IMR-90 (cell line): ENCODE data around the gene GLB1L. TPM values are rescaled to one million over a fixed set of nuclear protein-coding genes. Genes with fewer than 3 reads are reported as not detected.
A peak's percentile ranks its signal among the peaks of the same experiment; 100 is the strongest.

Source experiments
- ATAC-seq: fragments of 200-7000 bp; cut with Tn5 transposase; 2 replicates; pipeline ENCODE4 v1.9.1; 2020; ENCODE audit warnings: low read depth, mild to moderate bottlenecking, moderate library complexity
- BruUV-seq: library from RNA; stranded (reverse); fragments of 400-500 nt; replicated peaks from 2 replicates; lab custom pipeline; 2021; lab: Mats Ljungman, UMichigan
- CTCF ChIA-PET: fragments of 300-600 bp; formaldehyde crosslinking; extraction: SDS; loops from one replicate; lab custom pipeline; 2021; ENCODE audit warnings: antibody characterized with exemption; lab: Yijun Ruan, JAX
- POLR2A ChIA-PET: fragments of 300-600 bp; sonication (Branson Sonifier 250); formaldehyde crosslinking; loops from one replicate; lab custom pipeline; 2022; ENCODE audit warnings: antibody characterized with exemption; ENCODE audit not compliant: unreplicated experiment; lab: Charles Lee
- DNase-seq: peaks from one replicate; pipeline ENCODE4 v3.0.0; 2013
- H2AFZ ChIP-seq: replicated peaks from 2 replicates; pipeline ENCODE3; 2013; ENCODE audit warnings: low read length, mild to moderate bottlenecking; ENCODE audit not compliant: poor library complexity
- H2AK5ac ChIP-seq: 2 replicates; pipeline ENCODE4 v1.6.1; 2013; ENCODE audit warnings: low read depth, low read length, inconsistent platforms
- H2AK9ac ChIP-seq: replicated peaks from 2 replicates; pipeline ENCODE3; 2013; ENCODE audit warnings: mild to moderate bottlenecking, low read depth, low read length, moderate library complexity; ENCODE audit not compliant: poor library complexity
- H2BK120ac ChIP-seq: 2 replicates; pipeline ENCODE4 v1.6.1; 2013; ENCODE audit warnings: low read depth, low read length, inconsistent platforms
- H2BK15ac ChIP-seq: 3 replicates; pipeline ENCODE4 v1.6.1; 2013; ENCODE audit warnings: low read depth, low read length, inconsistent platforms
- H2BK20ac ChIP-seq: 2 replicates; pipeline ENCODE4 v1.6.1; 2013; ENCODE audit warnings: low read depth, mild to moderate bottlenecking, inconsistent platforms, low read length, moderate library complexity
- H2BK5ac ChIP-seq: 2 replicates; pipeline ENCODE4 v1.6.1; 2013; ENCODE audit warnings: mild to moderate bottlenecking, low read depth, low read length, inconsistent platforms; ENCODE audit not compliant: poor library complexity, severe bottlenecking
- H3K14ac ChIP-seq: replicated peaks from 2 replicates; pipeline ENCODE4 v1.6.1; 2013; ENCODE audit warnings: low read depth, low read length, inconsistent platforms
- H3K18ac ChIP-seq: 2 replicates; pipeline ENCODE4 v1.6.1; 2013; ENCODE audit warnings: low read depth, low read length, control low read depth
- H3K23ac ChIP-seq: 2 replicates; pipeline ENCODE4 v1.6.1; 2013; ENCODE audit warnings: low read depth, low read length, inconsistent platforms
- H3K27ac ChIP-seq: 2 replicates; pipeline ENCODE4 v1.5.1; 2013; ENCODE audit warnings: mild to moderate bottlenecking, control low read depth, low read length; ENCODE audit not compliant: insufficient read depth
- H3K27me3 ChIP-seq: 2 replicates; pipeline ENCODE4 v1.6.1; 2013; ENCODE audit warnings: low read length; ENCODE audit not compliant: control insufficient read depth, insufficient read depth
- H3K36me3 ChIP-seq: 2 replicates; pipeline ENCODE4 v1.6.1; 2013; ENCODE audit warnings: low read length, mixed read lengths; ENCODE audit not compliant: control insufficient read depth, insufficient read depth
- H3K4ac ChIP-seq: 2 replicates; pipeline ENCODE4 v1.6.1; 2013; ENCODE audit warnings: low read depth, low read length, inconsistent platforms
- H3K4me1 ChIP-seq: 2 replicates; pipeline ENCODE4 v1.6.1; 2013; ENCODE audit warnings: low read length, mixed read lengths; ENCODE audit not compliant: control insufficient read depth, insufficient read depth
- H3K4me2 ChIP-seq: 2 replicates; pipeline ENCODE4 v1.6.1; 2013; ENCODE audit warnings: low read depth, mild to moderate bottlenecking, control low read depth, low read length, moderate library complexity
- H3K4me3 ChIP-seq: 2 replicates; pipeline ENCODE4 v1.5.1; 2013; ENCODE audit warnings: low read depth, mild to moderate bottlenecking, control low read depth, low read length, moderate library complexity; ENCODE audit not compliant: insufficient read depth
- H3K56ac ChIP-seq: 2 replicates; pipeline ENCODE4 v1.6.1; 2013; ENCODE audit warnings: low read length, inconsistent platforms; ENCODE audit not compliant: insufficient read depth; ENCODE audit errors: extremely low read depth
- H3K79me1 ChIP-seq, 2 experiments: 2 replicates each; pipeline ENCODE4 v1.6.1; 2013; ENCODE audit warnings: low read length in 2 of 2, inconsistent platforms in 1 of 2, low read depth in 1 of 2
- H3K9ac ChIP-seq: 2 replicates; pipeline ENCODE4 v1.6.1; 2013; ENCODE audit warnings: low read depth, low read length, control low read depth
- H3K9me1 ChIP-seq: 2 replicates; pipeline ENCODE4 v1.6.1; 2013; ENCODE audit warnings: low read length, inconsistent platforms; ENCODE audit not compliant: insufficient read depth
- H3K9me3 ChIP-seq: 2 replicates; pipeline ENCODE4 v1.6.1; 2013; ENCODE audit warnings: low read length; ENCODE audit not compliant: control insufficient read depth, insufficient read depth
- H4K20me1 ChIP-seq: 2 replicates; pipeline ENCODE4 v1.6.1; 2013; ENCODE audit warnings: low read length, inconsistent platforms; ENCODE audit not compliant: insufficient read depth
- H4K5ac ChIP-seq: 2 replicates; pipeline ENCODE4 v1.6.1; 2013; ENCODE audit warnings: mild to moderate bottlenecking, low read depth, low read length, control low read depth
- H4K8ac ChIP-seq, 2 experiments: 2 replicates each; pipeline ENCODE4 v1.6.1; 2013; ENCODE audit warnings: low read depth in 2 of 2, low read length in 2 of 2, control low read depth in 1 of 2, inconsistent platforms in 1 of 2
- H4K91ac ChIP-seq: 2 replicates; pipeline ENCODE4 v1.6.1; 2013; ENCODE audit warnings: low read depth, low read length, inconsistent platforms; ENCODE audit not compliant: insufficient read depth
- CHD1 ChIP-seq: IDR thresholded peaks from 2 replicates; pipeline ENCODE4 v1.6.1; 2012; ENCODE audit warnings: low read depth, low read length, improper control_type of control experiment
- MAFK ChIP-seq: IDR thresholded peaks from 2 replicates; pipeline ENCODE4 v1.6.1; 2012; ENCODE audit warnings: low read depth, low read length, improper control_type of control experiment
- MAZ ChIP-seq: IDR thresholded peaks from 2 replicates; pipeline ENCODE4 v1.6.1; 2012; ENCODE audit warnings: low read depth, mild to moderate bottlenecking, low read length, improper control_type of control experiment, moderate library complexity, borderline replicate concordance
- NFE2L2 ChIP-seq: fragments of 150-350 bp; IDR thresholded peaks from 2 replicates; pipeline ENCODE4 v1.6.1; 2016; ENCODE audit warnings: low read depth, mild to moderate bottlenecking, low read length
- RAD21 ChIP-seq: IDR thresholded peaks from 2 replicates; pipeline ENCODE4 v1.6.1; 2012; ENCODE audit warnings: low read length, improper control_type of control experiment
- SMC3 ChIP-seq: fragments of 150-350 bp; IDR thresholded peaks from 2 replicates; pipeline ENCODE4 v1.6.1; 2016; ENCODE audit warnings: low read depth, mild to moderate bottlenecking, antibody characterized with exemption, low read length, moderate library complexity
- WGBS, 2 experiments: methylation state at CpG; one replicate each; pipeline versions ENCODE4 v1.1.5 to v1.1.7; 2013; ENCODE audit warnings: missing lambda C conversion rate in 2 of 2; ENCODE audit not compliant: insufficient read length in 1 of 2; ENCODE audit errors: extremely low coverage in 2 of 2; 5-methylcytosine and 5-hydroxymethylcytosine counted together
- dilution Hi-C: fragments of 300-500 bp; cut with HindIII; formaldehyde crosslinking; loops from one replicate; pipeline ENCODE4 v1.14.3; 2018; ENCODE audit warnings: low sequenced_read_pairs; ENCODE audit not compliant: unreplicated experiment
- in situ Hi-C: fragments of 300-500 bp; cut with MboI; formaldehyde crosslinking; loops from 3 replicates; pipeline ENCODE4 v1.14.3; 2019; ENCODE audit warnings: low sequenced_read_pairs, inconsistent platforms, mixed read lengths
- intact Hi-C: fragments of 100-400 bp; cut with micrococcal nuclease; formaldehyde crosslinking; loops from 2 replicates; pipeline ENCODE4 v1.10.0; 2022
- polyA plus RNA-seq, 3 experiments: library from polyadenylated mRNA; depleted of rRNA; stranded (reverse); fragments of >200 nt; gene quantifications; 2 replicates each; pipeline ENCODE4 v1.2.3, GENCODE V29; 2012; ENCODE audit warnings: low replicate concordance in 1 of 3
- total RNA-seq: library from RNA; depleted of rRNA; stranded (reverse); fragments of >200 nt; gene quantifications from 2 replicates; pipeline ENCODE4 v1.2.3, GENCODE V29; 2012
- TF ChIP-seq, protein P1 (sequence below): conservative IDR thresholded peaks from 2 replicates; pipeline ENCODE4 v1.5.1; 2012; ENCODE audit warnings: mild to moderate bottlenecking, low read depth, low read length, improper control_type of control experiment
- TF ChIP-seq, protein P2 (sequence below): fragments of 150-350 bp; IDR thresholded peaks from 2 replicates; pipeline ENCODE4 v1.6.1; 2016; ENCODE audit warnings: low read depth, mild to moderate bottlenecking, low read length, moderate library complexity, borderline replicate concordance

Gene GLB1L
- total and polyA plus RNA-seq, 2 of the 4 experiments (the other 2 are of a cell fraction): 4.1 to 6.2 TPM

DNA sequence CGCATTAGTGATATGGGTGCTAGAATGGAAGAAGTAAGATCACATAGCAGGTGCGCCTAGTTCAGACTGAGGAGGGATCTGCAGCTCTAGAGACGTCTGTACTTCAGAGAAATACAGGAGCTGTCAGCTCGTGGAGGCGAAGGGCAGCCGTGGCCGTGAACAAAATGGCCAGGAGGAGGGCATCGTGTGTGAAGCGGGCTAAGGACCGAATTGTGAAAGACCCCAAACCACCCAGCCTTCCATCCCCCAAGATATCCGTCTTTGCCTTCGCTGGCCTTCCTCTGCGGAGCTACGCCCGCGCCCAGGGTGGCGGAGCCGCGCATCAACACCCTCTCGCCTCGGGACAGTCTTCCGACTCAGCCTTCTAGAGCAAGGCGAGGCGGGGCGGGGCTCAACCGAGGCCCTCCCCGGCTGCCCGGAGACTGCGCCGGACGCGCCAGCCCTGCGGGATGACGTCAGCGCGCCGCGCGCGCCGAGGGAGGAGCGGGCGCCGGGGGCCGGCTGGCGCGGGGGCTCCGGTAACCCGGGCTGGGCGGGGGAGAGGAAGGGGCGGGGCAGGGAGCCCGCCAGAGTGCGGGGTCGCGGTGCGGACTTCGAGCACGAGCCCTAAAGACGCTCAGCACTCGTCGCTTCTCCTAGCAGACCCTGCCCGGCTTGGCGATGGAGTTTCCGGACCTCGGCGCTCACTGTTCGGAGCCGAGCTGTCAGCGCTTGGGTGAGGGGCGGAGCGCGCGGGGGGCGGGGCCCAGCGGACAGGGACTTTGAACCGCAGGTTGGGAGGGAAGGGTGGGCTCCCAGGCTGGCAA, 38.7 kb downstream of the GLB1L start, which contains the start of gene ZFAND2B (continued):
- TF ChIP-seq MAFK (no peak), MAZ (peak; percentile 97), NFE2L2 (no peak), RAD21 (no peak; the same call in 1 of the 2 replicates)

DNA sequence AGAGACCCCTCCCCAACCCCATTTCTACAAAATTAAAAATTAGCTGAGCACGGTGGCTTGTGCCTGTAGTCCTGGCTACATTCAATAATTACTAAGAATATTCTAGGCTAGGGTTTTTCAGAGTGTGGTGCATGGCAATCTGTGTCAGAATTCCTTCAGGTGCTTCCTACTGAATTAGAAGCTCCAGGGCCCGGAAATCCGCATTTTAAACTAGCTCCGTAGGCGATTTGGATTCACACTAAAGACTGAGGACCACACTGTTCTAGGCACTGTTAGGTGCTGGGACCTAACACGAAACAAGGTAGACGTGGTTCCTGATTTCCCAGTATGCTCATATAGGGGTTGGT, 39.3 kb downstream of the GLB1L start:
- Histone ChIP-seq H2AK9ac (peak overlapping the region; percentile 95), H3K9me1 (peaks cover 8% of the 10 kb centered on the region; the same call in 1 of the 2 replicates), H3K4me2 (peak overlapping the region; percentile 68), H2AK5ac (peak overlapping the region; percentile 59), H3K79me1 (peaks cover 5 to 19% of the 10 kb centered on the region in 2 experiments; a peak in 3 of 4 replicates), H3K23ac (peak overlapping the region; percentile 88), H2AFZ (peak overlapping the region; percentile 98), H3K4me3 (peak overlapping the region; percentile 51), H3K4me1 (peaks cover 16% of the 10 kb centered on the region), H3K27me3 (no peaks in the 10 kb centered on the region), H3K36me3 (peaks cover 22% of the 10 kb centered on the region), H3K4ac (peak overlapping the region; percentile 81), H4K8ac (peak overlapping the region; percentile 50 to 89), H3K18ac (peak overlapping the region; percentile 8; the same call in 1 of the 2 replicates), H3K27ac (peak overlapping the region; percentile 86), H3K9me3 (no peaks in the 10 kb centered on the region), H3K9ac (peak overlapping the region; percentile 93), H2BK120ac (no peak overlapping the region), H3K14ac (peak overlapping the region; percentile 96), H4K91ac (peak overlapping the region; percentile 77; the same call in 1 of the 2 replicates), H3K56ac (peak overlapping the region; percentile 52), H4K20me1 (peaks cover 9% of the 10 kb centered on the region; the same call in 1 of the 2 replicates), H2BK20ac (no peak overlapping the region), H2BK5ac (peak overlapping the region; percentile 64), H4K5ac (peak overlapping the region; percentile 23), H2BK15ac (peak overlapping the region; percentile 8; the same call in 1 of the 3 replicates)
- intact Hi-C loops: loop anchor here (1.0 to 2.0 kb wide), 2 partner anchors 29 to 46 kb away; partner anchors contain the start of genes CNPPD1 and NHEJ1
- dilution Hi-C loops: no loop called here
- in situ Hi-C loops: loop anchor here (5.0 kb wide), 1 partner anchor 34 kb away; the partner anchor contains the start of gene SLC23A3
- no peak for TF ChIP-seq SMC3
- TF ChIP-seq, protein P1, sequence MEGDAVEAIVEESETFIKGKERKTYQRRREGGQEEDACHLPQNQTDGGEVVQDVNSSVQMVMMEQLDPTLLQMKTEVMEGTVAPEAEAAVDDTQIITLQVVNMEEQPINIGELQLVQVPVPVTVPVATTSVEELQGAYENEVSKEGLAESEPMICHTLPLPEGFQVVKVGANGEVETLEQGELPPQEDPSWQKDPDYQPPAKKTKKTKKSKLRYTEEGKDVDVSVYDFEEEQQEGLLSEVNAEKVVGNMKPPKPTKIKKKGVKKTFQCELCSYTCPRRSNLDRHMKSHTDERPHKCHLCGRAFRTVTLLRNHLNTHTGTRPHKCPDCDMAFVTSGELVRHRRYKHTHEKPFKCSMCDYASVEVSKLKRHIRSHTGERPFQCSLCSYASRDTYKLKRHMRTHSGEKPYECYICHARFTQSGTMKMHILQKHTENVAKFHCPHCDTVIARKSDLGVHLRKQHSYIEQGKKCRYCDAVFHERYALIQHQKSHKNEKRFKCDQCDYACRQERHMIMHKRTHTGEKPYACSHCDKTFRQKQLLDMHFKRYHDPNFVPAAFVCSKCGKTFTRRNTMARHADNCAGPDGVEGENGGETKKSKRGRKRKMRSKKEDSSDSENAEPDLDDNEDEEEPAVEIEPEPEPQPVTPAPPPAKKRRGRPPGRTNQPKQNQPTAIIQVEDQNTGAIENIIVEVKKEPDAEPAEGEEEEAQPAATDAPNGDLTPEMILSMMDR: no peak
- TF ChIP-seq, protein P2, sequence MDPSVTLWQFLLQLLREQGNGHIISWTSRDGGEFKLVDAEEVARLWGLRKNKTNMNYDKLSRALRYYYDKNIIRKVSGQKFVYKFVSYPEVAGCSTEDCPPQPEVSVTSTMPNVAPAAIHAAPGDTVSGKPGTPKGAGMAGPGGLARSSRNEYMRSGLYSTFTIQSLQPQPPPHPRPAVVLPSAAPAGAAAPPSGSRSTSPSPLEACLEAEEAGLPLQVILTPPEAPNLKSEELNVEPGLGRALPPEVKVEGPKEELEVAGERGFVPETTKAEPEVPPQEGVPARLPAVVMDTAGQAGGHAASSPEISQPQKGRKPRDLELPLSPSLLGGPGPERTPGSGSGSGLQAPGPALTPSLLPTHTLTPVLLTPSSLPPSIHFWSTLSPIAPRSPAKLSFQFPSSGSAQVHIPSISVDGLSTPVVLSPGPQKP: no peak
- no peak for TF ChIP-seq CHD1
- 12% methylated on average over 5 of the region's 7 CpGs; no CpG with 5 or more reads in 1 of the 2 experiments for WGBS, 2 experiments
- BruUV-seq: no TSS peak
- ATAC-seq (no peak), DNase-seq (no peak)
- POLR2A ChIA-PET: no interaction called here
- CTCF ChIA-PET: interaction anchor here (1.0 to 1.1 kb wide), 3 partner anchors 13 to 71 kb away, joined by 3 read pairs; partner anchors contain the start of gene ABCB6
